ENCODE data around the gene DNAJB14. TPM values are rescaled to one million over a fixed set of nuclear protein-coding genes. Genes with fewer than 3 reads are reported as not detected.

The DNAJB14 gene
- total RNA-seq, 1 experiment from 2014 or later: 41.5 TPM

GRCh38 chr4:99943904-99944437 is 2.4 kb downstream of the DNAJB14 start:
- CTCF ChIA-PET: no interaction called here
- POLR2A ChIA-PET: interaction anchor here (0.6 kb wide), 1 partner anchor 22 kb away, joined by 3 read pairs; no protein-coding TSS in a partner anchor
- TF ChIP-seq CTCF (IDR thresholded peaks at IDR 0.05) (no peak), TCF7L2 (IDR thresholded peaks at IDR 0.05; ENCODE audit: low read depth, low read length) (no peak), REST (IDR thresholded peaks at IDR 0.05; ENCODE audit: insufficient read depth in 1 of 2, low read depth in 2 of 2, low read length in 1 of 2) (no peak), SIN3A (IDR thresholded peaks at IDR 0.05; ENCODE audit: borderline replicate concordance, insufficient read depth, low read depth, low read length) (no peak), POLR2AphosphoS5 (IDR thresholded peaks at IDR 0.05; ENCODE audit: low read depth, low read length) (no peak)

GRCh38 chr4:99938243-99938753 is 8.1 kb downstream of the DNAJB14 start:
- in situ Hi-C loops (cut with HindIII; ENCODE audit: low pct_unique_long_range_greater_than_20kb, low sequenced_read_pairs) (no loop called here), intact Hi-C loops (cut with micrococcal nuclease; ENCODE audit: unreplicated experiment) (no loop called here)
- ATAC-seq: no peak
- 0 out of 2 replicates have a peak, but pooled peaks cover under 1% of the 10 kb centered on the region for H3K4me1 ChIP-seq (ENCODE audit: control insufficient read depth, insufficient read depth, low read length)
- no peaks in the 10 kb centered on the region; the same call in 1 of the 2 replicates for H3K9me3 ChIP-seq (ENCODE audit: control insufficient read depth, insufficient read depth, low read depth, low read length)
- DNase-seq (ENCODE audit: low read depth, low spot score): no peak
- no TSS peak for BruUV-seq (replicated peaks)
- ChIA-PET CTCF (interaction anchor here (0.6 kb wide), 1 partner anchor 198 kb away, joined by 3 read pairs; no protein-coding TSS in a partner anchor), POLR2A (no interaction called here)
- H3K27ac ChIP-seq (ENCODE audit: low read length): no peak overlapping the region
- H3K4me3 ChIP-seq (ENCODE audit: low read depth in 2 of 2, low read length in 2 of 2): no peak overlapping the region
- no peaks in the 10 kb centered on the region; the same call in 1 of the 2 replicates for H3K36me3 ChIP-seq (ENCODE audit: control insufficient read depth, insufficient read depth, low read length)
- TF ChIP-seq TCF7L2 (IDR thresholded peaks at IDR 0.05; ENCODE audit: low read depth, low read length) (no peak), CTCF (IDR thresholded peaks at IDR 0.05) (no peak), REST (IDR thresholded peaks at IDR 0.05; ENCODE audit: insufficient read depth in 1 of 2, low read depth in 2 of 2, low read length in 1 of 2) (no peak), POLR2AphosphoS5 (IDR thresholded peaks at IDR 0.05; ENCODE audit: low read depth, low read length) (no peak), SIN3A (IDR thresholded peaks at IDR 0.05; ENCODE audit: borderline replicate concordance, insufficient read depth, low read depth, low read length) (no peak)
- H3K27me3 ChIP-seq (ENCODE audit: control insufficient read depth, insufficient read depth, low read length): no peaks in the 10 kb centered on the region

More at GRCh38 chr4:99943904-99944437, 2.4 kb downstream of the DNAJB14 start:
- Histone ChIP-seq H3K36me3 (ENCODE audit: control insufficient read depth, insufficient read depth, low read length) (peaks cover 12% of the 10 kb centered on the region), H3K27me3 (ENCODE audit: control insufficient read depth, insufficient read depth, low read length) (no peaks in the 10 kb centered on the region), H3K4me1 (ENCODE audit: control insufficient read depth, insufficient read depth, low read length) (peaks cover 14% of the 10 kb centered on the region), H3K9me3 (ENCODE audit: control insufficient read depth, insufficient read depth, low read depth, low read length) (no peaks in the 10 kb centered on the region), H3K4me3 (ENCODE audit: low read depth in 2 of 2, low read length in 2 of 2) (no peak overlapping the region), H3K27ac (ENCODE audit: low read length) (no peak overlapping the region)
- no TSS peak for BruUV-seq (replicated peaks)
- in situ Hi-C loops (cut with HindIII; ENCODE audit: low pct_unique_long_range_greater_than_20kb, low sequenced_read_pairs): no loop called here
- ATAC-seq (no peak), DNase-seq (ENCODE audit: low read depth, low spot score) (no peak)
- intact Hi-C loops (cut with micrococcal nuclease; ENCODE audit: unreplicated experiment): loop anchor here (10.0 kb wide), 1 partner anchor 49 kb away; the partner anchor contains the start of gene LAMTOR3

Data from Panc1 (cell line).